H9 (cell line): Measurements from ENCODE around the gene PPFIBP2. TPM values are rescaled to one million over a fixed set of nuclear protein-coding genes. Genes with fewer than 3 reads are reported as not detected.

ENCODE experiments used
- DNase-seq: peaks from one replicate; pipeline ENCODE4 v3.0.0-alpha.2; 2017
- H2AFZ ChIP-seq: one replicate; pipeline ENCODE4 v1.6.1; 2013; ENCODE audit warnings: mild to moderate bottlenecking, low read length, control low read depth, moderate library complexity
- H2AK5ac ChIP-seq: 2 replicates; pipeline ENCODE4 v1.6.1; 2013; ENCODE audit warnings: low read length, control low read depth, mixed read lengths; ENCODE audit not compliant: insufficient read length
- H2BK120ac ChIP-seq: one replicate; pipeline ENCODE4 v1.6.1; 2013; ENCODE audit warnings: low read depth, mild to moderate bottlenecking, low read length, control low read depth, inconsistent platforms; ENCODE audit not compliant: poor library complexity, severe bottlenecking
- H2BK12ac ChIP-seq: 2 replicates; pipeline ENCODE4 v1.6.1; 2013; ENCODE audit warnings: low read length, control low read depth, mixed read lengths, low read depth; ENCODE audit not compliant: insufficient read length
- H2BK15ac ChIP-seq: 2 replicates; pipeline ENCODE4 v1.6.1; 2013; ENCODE audit warnings: low read depth, low read length, control low read depth
- H2BK20ac ChIP-seq: one replicate; pipeline ENCODE4 v1.6.1; 2013; ENCODE audit warnings: low read depth, mild to moderate bottlenecking, low read length, control low read depth, inconsistent platforms; ENCODE audit not compliant: poor library complexity, severe bottlenecking
- H2BK5ac ChIP-seq: 2 replicates; pipeline ENCODE4 v1.6.1; 2013; ENCODE audit warnings: low read length, control low read depth, mixed read lengths; ENCODE audit not compliant: insufficient read length
- H3K14ac ChIP-seq: 2 replicates; pipeline ENCODE4 v1.6.1; 2013; ENCODE audit warnings: low read length, control low read depth; ENCODE audit not compliant: insufficient read depth
- H3K18ac ChIP-seq: 2 replicates; pipeline ENCODE4 v1.6.1; 2013; ENCODE audit warnings: low read depth, mild to moderate bottlenecking, mixed read lengths, low read length, control low read depth; ENCODE audit not compliant: insufficient read length
- H3K23ac ChIP-seq: 2 replicates; pipeline ENCODE4 v1.6.1; 2013; ENCODE audit warnings: low read length, control low read depth, mixed read lengths, low read depth; ENCODE audit not compliant: insufficient read length
- H3K23me2 ChIP-seq: 2 replicates; pipeline ENCODE4 v1.6.1; 2013; ENCODE audit warnings: low read depth, mild to moderate bottlenecking, mixed read lengths, low read length, control low read depth; ENCODE audit not compliant: insufficient read length, poor library complexity, severe bottlenecking
- H3K27ac ChIP-seq: 2 replicates; pipeline ENCODE4 v1.5.1; 2013; ENCODE audit warnings: low read length, control low read depth, mixed read lengths, low read depth; ENCODE audit not compliant: insufficient read length
- H3K27me3 ChIP-seq: 2 replicates; pipeline ENCODE4 v1.6.1; 2013; ENCODE audit warnings: low read length, control low read depth, inconsistent platforms; ENCODE audit not compliant: insufficient read depth
- H3K4ac ChIP-seq: 2 replicates; pipeline ENCODE4 v1.6.1; 2013; ENCODE audit warnings: low read depth, mild to moderate bottlenecking, control low read depth, inconsistent platforms, low read length, moderate library complexity
- H3K4me1 ChIP-seq: 2 replicates; pipeline ENCODE4 v1.6.1; 2013; ENCODE audit warnings: low read length, control low read depth, inconsistent platforms; ENCODE audit not compliant: insufficient read depth
- H3K4me2 ChIP-seq: 2 replicates; pipeline ENCODE4 v1.6.1; 2013; ENCODE audit warnings: low read length, control low read depth, mixed read lengths; ENCODE audit not compliant: insufficient read length, insufficient read depth
- H3K56ac ChIP-seq: 2 replicates; pipeline ENCODE4 v1.6.1; 2013; ENCODE audit warnings: low read depth, mild to moderate bottlenecking, mixed read lengths, low read length, control low read depth; ENCODE audit not compliant: insufficient read length
- H3K79me1 ChIP-seq: 2 replicates; pipeline ENCODE4 v1.6.1; 2013; ENCODE audit warnings: low read depth, mild to moderate bottlenecking, moderate library complexity, low read length, control low read depth, inconsistent platforms; ENCODE audit not compliant: insufficient read depth, poor library complexity, severe bottlenecking
- H3K79me2 ChIP-seq: 2 replicates; pipeline ENCODE4 v1.6.1; 2013; ENCODE audit warnings: low read length, control low read depth, inconsistent platforms; ENCODE audit not compliant: insufficient read depth
- H3K9ac ChIP-seq: 2 replicates; pipeline ENCODE4 v1.6.1; 2013; ENCODE audit warnings: low read length, control low read depth, mixed read lengths; ENCODE audit not compliant: insufficient read length; ENCODE audit errors: extremely low read depth
- H3K9me3 ChIP-seq: one replicate; pipeline ENCODE4 v1.6.1; 2013; ENCODE audit warnings: low read depth, low read length, inconsistent platforms; ENCODE audit not compliant: control insufficient read depth
- H3T11ph ChIP-seq: one replicate; pipeline ENCODE4 v1.6.1; 2013; ENCODE audit warnings: mild to moderate bottlenecking, low read length, control low read depth, inconsistent platforms
- H4K20me1 ChIP-seq: one replicate; pipeline ENCODE4 v1.6.1; 2013; ENCODE audit not compliant: control insufficient read depth, insufficient read length, insufficient read depth
- H4K5ac ChIP-seq: 2 replicates; pipeline ENCODE4 v1.6.1; 2013; ENCODE audit warnings: low read depth, mild to moderate bottlenecking, mixed read lengths, low read length, control low read depth; ENCODE audit not compliant: insufficient read length
- H4K8ac ChIP-seq: replicated peaks from 2 replicates; pipeline ENCODE4 v1.6.1; 2013; ENCODE audit warnings: low read length, control low read depth, mixed read lengths, low read depth; ENCODE audit not compliant: insufficient read length
- H4K91ac ChIP-seq: 2 replicates; pipeline ENCODE4 v1.6.1; 2013; ENCODE audit warnings: low read depth, mild to moderate bottlenecking, moderate library complexity, mixed read lengths, low read length, control low read depth; ENCODE audit not compliant: insufficient read length
- H3K27ac Mint-ChIP-seq, 3 experiments: 2 replicates in 2 of 3; 3 replicates in 1 of 3; pipeline ENCODE4 v1.8.0; 2020 to 2021; ENCODE audit warnings: mixed read lengths in 3 of 3, mild to moderate bottlenecking in 1 of 3, moderate library complexity in 1 of 3
- H3K27me3 Mint-ChIP-seq: 2 replicates; pipeline ENCODE4 v1.8.0; 2021; ENCODE audit warnings: low read depth, mild to moderate bottlenecking, moderate library complexity, mixed read lengths
- H3K36me3 Mint-ChIP-seq, 3 experiments: 2 replicates in 2 of 3; 3 replicates in 1 of 3; pipeline ENCODE4 v1.8.0; 2020 to 2021; ENCODE audit warnings: low read depth in 3 of 3, mixed read lengths in 3 of 3; ENCODE audit not compliant: insufficient read depth in 1 of 3
- H3K4me1 Mint-ChIP-seq, 2 experiments: 2 replicates each; pipeline ENCODE4 v1.8.0; 2020; ENCODE audit warnings: mixed read lengths in 2 of 2
- H3K4me3 Mint-ChIP-seq, 2 experiments: 2 replicates in 1 of 2; 3 replicates in 1 of 2; pipeline ENCODE4 v1.8.0; 2020 to 2021; ENCODE audit warnings: mild to moderate bottlenecking in 2 of 2, mixed read lengths in 2 of 2, moderate library complexity in 1 of 2
- H3K9me3 Mint-ChIP-seq, 2 experiments: 2 replicates in 1 of 2; 3 replicates in 1 of 2; pipeline ENCODE4 v1.8.0; 2020; ENCODE audit warnings: mild to moderate bottlenecking in 2 of 2, mixed read lengths in 2 of 2, moderate library complexity in 1 of 2
- CTCF ChIP-seq: fragments of 200-600 bp; sonication (generic); conservative IDR thresholded peaks from 3 replicates; pipeline ENCODE4 v1.8.0; 2021; ENCODE audit warnings: antibody characterized with exemption, mild to moderate bottlenecking
- WGBS: extraction: QIAGEN DNeasy Blood & Tissue Kit; methylation state at CpG from one replicate; pipeline ENCODE4 v1.1.7; 2013; ENCODE audit warnings: missing lambda C conversion rate, low lambda C conversion rate, mixed read lengths; ENCODE audit not compliant: insufficient read length; ENCODE audit errors: extremely low coverage; 5-methylcytosine and 5-hydroxymethylcytosine counted together
- total RNA-seq: library from RNA; stranded (reverse); gene quantifications from 2 replicates; pipeline ENCODE4 v1.2.1, GENCODE V29; 2021

The PPFIBP2 gene
- total RNA-seq, 1 experiment from 2014 or later = 8.3 TPM

GRCh38 chr11:7612661-7613393 is 99.0 kb downstream of the PPFIBP2 start:
- H3K27ac ChIP-seq = no peak overlapping the region
- WGBS = no CpG with 5 or more reads among the region's 4 CpGs

More at GRCh38 chr11:7612661-7613393, 99.0 kb downstream of the PPFIBP2 start:
- Mint-ChIP-seq H3K4me1 (peaks cover 19 to 26% of the 10 kb centered on the region in 2 experiments), H3K4me3 (no peak overlapping the region), H3K36me3 (peaks cover 0 to 8% (median 0%) of the 10 kb centered on the region in 3 experiments; a peak in 1 of 7 replicates), H3K27me3 (no peaks in the 10 kb centered on the region), H3K27ac (peak overlapping the region in 1 of 3 experiments; percentile 20; a peak in 3 of 7 replicates), H3K9me3 (no peaks in the 10 kb centered on the region; a peak in 1 of 5 replicates)
- H3K9ac ChIP-seq = no peak overlapping the region
- no peak overlapping the region for H4K5ac ChIP-seq
- H2BK5ac ChIP-seq = no peak overlapping the region
- H3K9me3 ChIP-seq = no peaks in the 10 kb centered on the region
- DNase-seq = no peak
- H3K14ac ChIP-seq = no peak overlapping the region
- no peak overlapping the region for H2BK20ac ChIP-seq
- no peak overlapping the region for H3K23ac ChIP-seq
- H3K56ac ChIP-seq = no peak overlapping the region
- TF ChIP-seq CTCF = no peak
- no peaks in the 10 kb centered on the region for H3K79me1 ChIP-seq
- no peaks in the 10 kb centered on the region for H4K20me1 ChIP-seq
- H4K8ac ChIP-seq = no peak overlapping the region
- no peak overlapping the region for H2BK12ac ChIP-seq
- H3K4ac ChIP-seq = no peak overlapping the region
- H2AK5ac ChIP-seq = no peak overlapping the region
- no peak overlapping the region for H2BK120ac ChIP-seq
- no peaks in the 10 kb centered on the region for H3K79me2 ChIP-seq
- no peak overlapping the region for H4K91ac ChIP-seq
- no peak overlapping the region for H2AFZ ChIP-seq
- no peaks in the 10 kb centered on the region for H3K27me3 ChIP-seq
- no peaks in the 10 kb centered on the region for H3K23me2 ChIP-seq
- H3K18ac ChIP-seq = no peak overlapping the region
- H3K4me2 ChIP-seq = no peak overlapping the region
- peaks cover 5% of the 10 kb centered on the region; the same call in 1 of the 2 replicates for H3K4me1 ChIP-seq
- no peak overlapping the region for H2BK15ac ChIP-seq
- no peak overlapping the region for H3T11ph ChIP-seq
